H9 (cell line): ENCODE measurements around the gene B9D1. TPM values are rescaled to one million over a fixed set of nuclear protein-coding genes. Genes with fewer than 3 reads are reported as not detected.

Experiments used
- DNase-seq: peaks from one replicate; pipeline ENCODE4 v3.0.0-alpha.2; 2017
- H2AFZ ChIP-seq: one replicate; pipeline ENCODE4 v1.6.1; 2013; ENCODE audit warnings: mild to moderate bottlenecking, low read length, control low read depth, moderate library complexity
- H2AK5ac ChIP-seq: 2 replicates; pipeline ENCODE4 v1.6.1; 2013; ENCODE audit warnings: low read length, control low read depth, mixed read lengths; ENCODE audit not compliant: insufficient read length
- H2BK120ac ChIP-seq: one replicate; pipeline ENCODE4 v1.6.1; 2013; ENCODE audit warnings: low read depth, mild to moderate bottlenecking, low read length, control low read depth, inconsistent platforms; ENCODE audit not compliant: poor library complexity, severe bottlenecking
- H2BK12ac ChIP-seq: 2 replicates; pipeline ENCODE4 v1.6.1; 2013; ENCODE audit warnings: low read length, control low read depth, mixed read lengths, low read depth; ENCODE audit not compliant: insufficient read length
- H2BK15ac ChIP-seq: 2 replicates; pipeline ENCODE4 v1.6.1; 2013; ENCODE audit warnings: low read depth, low read length, control low read depth
- H2BK20ac ChIP-seq: one replicate; pipeline ENCODE4 v1.6.1; 2013; ENCODE audit warnings: low read depth, mild to moderate bottlenecking, low read length, control low read depth, inconsistent platforms; ENCODE audit not compliant: poor library complexity, severe bottlenecking
- H2BK5ac ChIP-seq: 2 replicates; pipeline ENCODE4 v1.6.1; 2013; ENCODE audit warnings: low read length, control low read depth, mixed read lengths; ENCODE audit not compliant: insufficient read length
- H3K14ac ChIP-seq: 2 replicates; pipeline ENCODE4 v1.6.1; 2013; ENCODE audit warnings: low read length, control low read depth; ENCODE audit not compliant: insufficient read depth
- H3K18ac ChIP-seq: 2 replicates; pipeline ENCODE4 v1.6.1; 2013; ENCODE audit warnings: low read depth, mild to moderate bottlenecking, mixed read lengths, low read length, control low read depth; ENCODE audit not compliant: insufficient read length
- H3K23ac ChIP-seq: 2 replicates; pipeline ENCODE4 v1.6.1; 2013; ENCODE audit warnings: low read length, control low read depth, mixed read lengths, low read depth; ENCODE audit not compliant: insufficient read length
- H3K23me2 ChIP-seq: 2 replicates; pipeline ENCODE4 v1.6.1; 2013; ENCODE audit warnings: low read depth, mild to moderate bottlenecking, mixed read lengths, low read length, control low read depth; ENCODE audit not compliant: insufficient read length, poor library complexity, severe bottlenecking
- H3K27ac ChIP-seq: 2 replicates; pipeline ENCODE4 v1.5.1; 2013; ENCODE audit warnings: low read length, control low read depth, mixed read lengths, low read depth; ENCODE audit not compliant: insufficient read length
- H3K27me3 ChIP-seq: 2 replicates; pipeline ENCODE4 v1.6.1; 2013; ENCODE audit warnings: low read length, control low read depth, inconsistent platforms; ENCODE audit not compliant: insufficient read depth
- H3K4ac ChIP-seq: 2 replicates; pipeline ENCODE4 v1.6.1; 2013; ENCODE audit warnings: low read depth, mild to moderate bottlenecking, control low read depth, inconsistent platforms, low read length, moderate library complexity
- H3K4me1 ChIP-seq: 2 replicates; pipeline ENCODE4 v1.6.1; 2013; ENCODE audit warnings: low read length, control low read depth, inconsistent platforms; ENCODE audit not compliant: insufficient read depth
- H3K4me2 ChIP-seq: 2 replicates; pipeline ENCODE4 v1.6.1; 2013; ENCODE audit warnings: low read length, control low read depth, mixed read lengths; ENCODE audit not compliant: insufficient read length, insufficient read depth
- H3K56ac ChIP-seq: 2 replicates; pipeline ENCODE4 v1.6.1; 2013; ENCODE audit warnings: low read depth, mild to moderate bottlenecking, mixed read lengths, low read length, control low read depth; ENCODE audit not compliant: insufficient read length
- H3K79me1 ChIP-seq: 2 replicates; pipeline ENCODE4 v1.6.1; 2013; ENCODE audit warnings: low read depth, mild to moderate bottlenecking, moderate library complexity, low read length, control low read depth, inconsistent platforms; ENCODE audit not compliant: insufficient read depth, poor library complexity, severe bottlenecking
- H3K79me2 ChIP-seq: 2 replicates; pipeline ENCODE4 v1.6.1; 2013; ENCODE audit warnings: low read length, control low read depth, inconsistent platforms; ENCODE audit not compliant: insufficient read depth
- H3K9ac ChIP-seq: 2 replicates; pipeline ENCODE4 v1.6.1; 2013; ENCODE audit warnings: low read length, control low read depth, mixed read lengths; ENCODE audit not compliant: insufficient read length; ENCODE audit errors: extremely low read depth
- H3K9me3 ChIP-seq: one replicate; pipeline ENCODE4 v1.6.1; 2013; ENCODE audit warnings: low read depth, low read length, inconsistent platforms; ENCODE audit not compliant: control insufficient read depth
- H3T11ph ChIP-seq: one replicate; pipeline ENCODE4 v1.6.1; 2013; ENCODE audit warnings: mild to moderate bottlenecking, low read length, control low read depth, inconsistent platforms
- H4K20me1 ChIP-seq: one replicate; pipeline ENCODE4 v1.6.1; 2013; ENCODE audit not compliant: control insufficient read depth, insufficient read length, insufficient read depth
- H4K5ac ChIP-seq: 2 replicates; pipeline ENCODE4 v1.6.1; 2013; ENCODE audit warnings: low read depth, mild to moderate bottlenecking, mixed read lengths, low read length, control low read depth; ENCODE audit not compliant: insufficient read length
- H4K8ac ChIP-seq: replicated peaks from 2 replicates; pipeline ENCODE4 v1.6.1; 2013; ENCODE audit warnings: low read length, control low read depth, mixed read lengths, low read depth; ENCODE audit not compliant: insufficient read length
- H4K91ac ChIP-seq: 2 replicates; pipeline ENCODE4 v1.6.1; 2013; ENCODE audit warnings: low read depth, mild to moderate bottlenecking, moderate library complexity, mixed read lengths, low read length, control low read depth; ENCODE audit not compliant: insufficient read length
- H3K27ac Mint-ChIP-seq, 3 experiments: 2 replicates in 2 of 3; 3 replicates in 1 of 3; pipeline ENCODE4 v1.8.0; 2020 to 2021; ENCODE audit warnings: mixed read lengths in 3 of 3, mild to moderate bottlenecking in 1 of 3, moderate library complexity in 1 of 3
- H3K27me3 Mint-ChIP-seq: 2 replicates; pipeline ENCODE4 v1.8.0; 2021; ENCODE audit warnings: low read depth, mild to moderate bottlenecking, moderate library complexity, mixed read lengths
- H3K36me3 Mint-ChIP-seq, 3 experiments: 2 replicates in 2 of 3; 3 replicates in 1 of 3; pipeline ENCODE4 v1.8.0; 2020 to 2021; ENCODE audit warnings: low read depth in 3 of 3, mixed read lengths in 3 of 3; ENCODE audit not compliant: insufficient read depth in 1 of 3
- H3K4me1 Mint-ChIP-seq, 2 experiments: 2 replicates each; pipeline ENCODE4 v1.8.0; 2020; ENCODE audit warnings: mixed read lengths in 2 of 2
- H3K4me3 Mint-ChIP-seq, 2 experiments: 2 replicates in 1 of 2; 3 replicates in 1 of 2; pipeline ENCODE4 v1.8.0; 2020 to 2021; ENCODE audit warnings: mild to moderate bottlenecking in 2 of 2, mixed read lengths in 2 of 2, moderate library complexity in 1 of 2
- H3K9me3 Mint-ChIP-seq, 2 experiments: 2 replicates in 1 of 2; 3 replicates in 1 of 2; pipeline ENCODE4 v1.8.0; 2020; ENCODE audit warnings: mild to moderate bottlenecking in 2 of 2, mixed read lengths in 2 of 2, moderate library complexity in 1 of 2
- CTCF ChIP-seq: fragments of 200-600 bp; sonication (generic); conservative IDR thresholded peaks from 3 replicates; pipeline ENCODE4 v1.8.0; 2021; ENCODE audit warnings: antibody characterized with exemption, mild to moderate bottlenecking
- WGBS: extraction: QIAGEN DNeasy Blood & Tissue Kit; methylation state at CpG from one replicate; pipeline ENCODE4 v1.1.7; 2013; ENCODE audit warnings: missing lambda C conversion rate, low lambda C conversion rate, mixed read lengths; ENCODE audit not compliant: insufficient read length; ENCODE audit errors: extremely low coverage; 5-methylcytosine and 5-hydroxymethylcytosine counted together
- total RNA-seq: library from RNA; stranded (reverse); gene quantifications from 2 replicates; pipeline ENCODE4 v1.2.1, GENCODE V29; 2021

The B9D1 gene
- total RNA-seq, 1 experiment from 2014 or later, result 30.4 TPM

DNA sequence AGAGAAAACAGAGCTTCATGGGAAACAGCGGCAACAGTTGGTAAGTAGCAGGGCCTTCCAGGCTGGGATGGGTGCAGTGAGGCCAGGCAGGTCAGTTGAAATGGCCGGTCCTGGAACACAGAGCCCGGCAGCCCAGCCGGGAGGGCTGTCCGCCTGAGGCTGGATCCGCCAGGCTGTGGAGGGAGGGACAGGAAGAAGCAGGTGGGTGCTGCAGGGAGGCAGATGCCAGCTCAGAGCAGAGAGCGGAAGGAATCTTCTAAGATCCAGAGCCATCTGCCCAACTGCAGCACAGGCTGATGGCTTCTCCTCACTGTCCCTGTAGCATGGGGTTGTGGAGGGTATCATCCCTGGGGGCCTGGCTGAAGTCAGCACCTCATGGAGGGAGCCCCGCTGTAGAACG is 49.1 kb upstream of the B9D1 start:
- H4K91ac ChIP-seq, result no peak overlapping the region
- peaks cover 15 to 30% of the 10 kb centered on the region in 2 experiments for H3K4me1 Mint-ChIP-seq
- H2BK15ac ChIP-seq, result no peak overlapping the region
- H2AK5ac ChIP-seq, result no peak overlapping the region
- H3K9ac ChIP-seq, result no peak overlapping the region
- H3K14ac ChIP-seq, result no peak overlapping the region
- H3K79me2 ChIP-seq, result no peaks in the 10 kb centered on the region
- H2BK5ac ChIP-seq, result no peak overlapping the region
- no peak overlapping the region for H3T11ph ChIP-seq
- no peaks in the 10 kb centered on the region; a peak in 1 of 7 replicates for H3K36me3 Mint-ChIP-seq
- H3K18ac ChIP-seq, result no peak overlapping the region
- no peak overlapping the region for H2BK20ac ChIP-seq
- H3K27me3 ChIP-seq, result no peaks in the 10 kb centered on the region
- H3K56ac ChIP-seq, result no peak overlapping the region
- H3K27ac Mint-ChIP-seq, result no peak overlapping the region
- no peak overlapping the region for H3K4ac ChIP-seq
- no peak overlapping the region for H3K27ac ChIP-seq
- DNase-seq, result no peak
- no peak overlapping the region for H3K23ac ChIP-seq
- H3K4me2 ChIP-seq, result no peak overlapping the region
- H2BK120ac ChIP-seq, result no peak overlapping the region
- H3K4me3 Mint-ChIP-seq, result no peak overlapping the region
- no peak overlapping the region for H2AFZ ChIP-seq
- H3K79me1 ChIP-seq, result no peaks in the 10 kb centered on the region
- WGBS, result no CpG with 5 or more reads among the region's 9 CpGs
- no peak overlapping the region for H2BK12ac ChIP-seq
- H3K9me3 ChIP-seq, result no peaks in the 10 kb centered on the region
- no peak for TF ChIP-seq CTCF
- no peak overlapping the region for H4K8ac ChIP-seq
- H3K9me3 Mint-ChIP-seq, result no peaks in the 10 kb centered on the region
- H3K27me3 Mint-ChIP-seq, result peaks cover 5% of the 10 kb centered on the region
- H3K4me1 ChIP-seq, result no peaks in the 10 kb centered on the region
- H4K5ac ChIP-seq, result no peak overlapping the region
- no peaks in the 10 kb centered on the region for H4K20me1 ChIP-seq
- H3K23me2 ChIP-seq, result no peaks in the 10 kb centered on the region
